ENCODE results near the gene ARRDC2.
A peak's percentile ranks its signal among the peaks of the same experiment; 100 is the strongest.

ARRDC2 gene

DNA sequence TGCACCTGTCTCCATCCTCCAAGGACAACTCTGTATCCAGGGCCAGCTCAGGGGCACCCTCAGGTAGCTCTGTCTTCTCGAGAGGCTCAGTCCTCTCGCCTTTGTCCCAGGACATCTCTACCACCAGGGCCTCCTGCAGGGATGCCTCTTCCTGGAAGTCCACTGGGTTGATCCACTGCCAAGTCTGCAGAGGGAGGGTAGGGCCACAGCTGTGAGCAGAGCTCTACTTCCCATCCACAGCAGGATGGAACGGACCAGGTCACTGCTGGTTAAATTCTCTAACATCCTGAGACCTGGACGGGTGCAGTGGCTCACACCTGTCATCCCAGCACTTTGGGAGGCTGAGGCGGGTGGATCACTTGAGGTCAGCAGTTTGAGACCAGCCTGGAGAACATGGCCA, 51.9 kb downstream of the ARRDC2 start:
- ChIA-PET CTCF (interaction anchor here (1.1 to 2.1 kb wide), 4 partner anchors 49 to 57 kb away, joined by 3 to 9 read pairs (median 4); no protein-coding TSS in a partner anchor), POLR2A (interaction anchor here (1.2 to 1.5 kb wide), 2 partner anchors 37 to 222 kb away, joined by 4 to 7 read pairs; no protein-coding TSS in a partner anchor)
- TF ChIP-seq ARNT (IDR thresholded peaks at IDR 0.05) (no peak), FOXA1 (IDR thresholded peaks at IDR 0.05) (no peak), LEF1 (IDR thresholded peaks at IDR 0.05; ENCODE audit: borderline replicate concordance) (no peak), SUZ12 (IDR thresholded peaks at IDR 0.05) (no peak), FOXK2 (IDR thresholded peaks at IDR 0.05) (no peak), BHLHE40 (IDR thresholded peaks at IDR 0.05; ENCODE audit: borderline replicate concordance) (no peak), NFRKB (IDR thresholded peaks at IDR 0.05) (no peak), HDGF (IDR thresholded peaks at IDR 0.05; ENCODE audit: borderline replicate concordance) (no peak), TARDBP (IDR thresholded peaks at IDR 0.05) (no peak), SP1 (IDR thresholded peaks at IDR 0.05) (no peak), ELF4 (IDR thresholded peaks at IDR 0.05) (no peak), CTBP1 (IDR thresholded peaks at IDR 0.05; ENCODE audit: borderline replicate concordance) (no peak), ZNF384 (IDR thresholded peaks at IDR 0.05) (no peak), FOXM1 (IDR thresholded peaks at IDR 0.05; ENCODE audit: borderline replicate concordance) (no peak), L3MBTL2 (conservative IDR thresholded peaks at IDR 0.05) (no peak)
- TF ChIP-seq, protein P1, sequence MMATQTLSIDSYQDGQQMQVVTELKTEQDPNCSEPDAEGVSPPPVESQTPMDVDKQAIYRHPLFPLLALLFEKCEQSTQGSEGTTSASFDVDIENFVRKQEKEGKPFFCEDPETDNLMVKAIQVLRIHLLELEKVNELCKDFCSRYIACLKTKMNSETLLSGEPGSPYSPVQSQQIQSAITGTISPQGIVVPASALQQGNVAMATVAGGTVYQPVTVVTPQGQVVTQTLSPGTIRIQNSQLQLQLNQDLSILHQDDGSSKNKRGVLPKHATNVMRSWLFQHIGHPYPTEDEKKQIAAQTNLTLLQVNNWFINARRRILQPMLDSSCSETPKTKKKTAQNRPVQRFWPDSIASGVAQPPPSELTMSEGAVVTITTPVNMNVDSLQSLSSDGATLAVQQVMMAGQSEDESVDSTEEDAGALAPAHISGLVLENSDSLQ (IDR thresholded peaks at IDR 0.05), result no peak
- no peak for DNase-seq (ENCODE audit: extremely low spot score)

DNA sequence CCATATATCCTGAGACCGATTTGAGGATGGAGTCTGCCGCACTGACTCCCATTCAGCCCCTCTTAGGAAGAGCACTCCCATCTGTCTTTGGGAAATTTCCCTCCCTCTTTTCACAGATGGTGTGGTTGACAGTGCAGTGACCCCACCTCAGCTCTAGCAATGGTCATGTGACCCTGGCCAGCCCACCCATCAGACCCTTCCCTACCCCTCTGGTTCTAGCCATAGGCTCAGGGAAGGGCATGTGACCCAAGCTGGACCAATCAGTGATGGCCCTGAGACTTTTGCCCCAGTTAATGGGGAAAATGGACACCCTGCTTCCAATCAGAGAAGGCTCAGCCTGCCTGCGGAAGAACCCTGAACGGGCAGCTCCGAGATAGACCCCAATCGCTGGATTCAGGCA, 52.5 kb downstream of the ARRDC2 start:
- TF ChIP-seq SP1 (IDR thresholded peaks at IDR 0.05), result no peak
- TF ChIP-seq FOXK2 (IDR thresholded peaks at IDR 0.05), result no peak
- TF ChIP-seq ZNF384 (IDR thresholded peaks at IDR 0.05), result no peak
- TF ChIP-seq FOXM1 (IDR thresholded peaks at IDR 0.05; ENCODE audit: borderline replicate concordance), result no peak
- TF ChIP-seq FOXA1 (IDR thresholded peaks at IDR 0.05), result no peak
- no peak for TF ChIP-seq SUZ12 (IDR thresholded peaks at IDR 0.05)
- ChIA-PET CTCF (interaction anchor here (0.5 to 2.1 kb wide), 2 partner anchors 58 to 84 kb away, joined by 4 to 9 read pairs; no protein-coding TSS in a partner anchor), POLR2A (no interaction called here)
- no peak for DNase-seq (ENCODE audit: extremely low spot score)

DNA sequence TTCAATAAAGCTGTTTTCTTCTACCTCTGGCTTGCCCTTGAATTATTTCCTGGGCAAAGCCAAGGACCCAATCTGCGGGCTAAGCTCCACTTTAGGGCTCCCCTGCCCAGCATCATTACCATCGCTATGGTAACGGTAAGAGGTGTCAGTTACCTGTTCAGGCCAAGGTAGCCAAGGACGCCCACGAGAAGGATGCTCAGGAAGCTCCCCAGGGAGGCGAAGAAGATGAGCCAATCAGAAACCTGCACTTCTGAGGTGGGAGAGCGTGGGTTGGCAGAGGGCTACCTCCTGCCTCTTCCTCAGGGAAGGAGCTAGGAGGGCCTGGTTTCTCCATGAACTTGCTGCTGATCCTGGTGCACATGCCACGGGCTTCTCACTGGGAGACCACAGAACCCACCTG, 54.1 kb downstream of the ARRDC2 start:
- ChIA-PET CTCF (interaction anchor here (1.0 kb wide), 1 partner anchor 106 kb away, joined by 3 read pairs; no protein-coding TSS in a partner anchor), POLR2A (no interaction called here)
- no peak for TF ChIP-seq ARNT (IDR thresholded peaks at IDR 0.05)
- no peak for TF ChIP-seq LEF1 (IDR thresholded peaks at IDR 0.05; ENCODE audit: borderline replicate concordance)
- TF ChIP-seq, protein P1 (IDR thresholded peaks at IDR 0.05), result no peak
- no peak for TF ChIP-seq FOXM1 (IDR thresholded peaks at IDR 0.05; ENCODE audit: borderline replicate concordance)
- no peak for TF ChIP-seq L3MBTL2 (conservative IDR thresholded peaks at IDR 0.05)
- no peak for TF ChIP-seq NFRKB (IDR thresholded peaks at IDR 0.05)
- no peak for TF ChIP-seq FOXA1 (IDR thresholded peaks at IDR 0.05)
- no peak for TF ChIP-seq BHLHE40 (IDR thresholded peaks at IDR 0.05; ENCODE audit: borderline replicate concordance)
- TF ChIP-seq SUZ12 (IDR thresholded peaks at IDR 0.05), result no peak
- no peak for TF ChIP-seq ZNF384 (IDR thresholded peaks at IDR 0.05)
- no peak for TF ChIP-seq SP1 (IDR thresholded peaks at IDR 0.05)
- no peak for TF ChIP-seq FOXK2 (IDR thresholded peaks at IDR 0.05)
- TF ChIP-seq HDGF (IDR thresholded peaks at IDR 0.05; ENCODE audit: borderline replicate concordance), result no peak
- TF ChIP-seq TARDBP (IDR thresholded peaks at IDR 0.05), result no peak
- no peak for TF ChIP-seq ELF4 (IDR thresholded peaks at IDR 0.05)
- TF ChIP-seq CTBP1 (IDR thresholded peaks at IDR 0.05; ENCODE audit: borderline replicate concordance), result no peak
- no peak for DNase-seq (ENCODE audit: extremely low spot score)

DNA sequence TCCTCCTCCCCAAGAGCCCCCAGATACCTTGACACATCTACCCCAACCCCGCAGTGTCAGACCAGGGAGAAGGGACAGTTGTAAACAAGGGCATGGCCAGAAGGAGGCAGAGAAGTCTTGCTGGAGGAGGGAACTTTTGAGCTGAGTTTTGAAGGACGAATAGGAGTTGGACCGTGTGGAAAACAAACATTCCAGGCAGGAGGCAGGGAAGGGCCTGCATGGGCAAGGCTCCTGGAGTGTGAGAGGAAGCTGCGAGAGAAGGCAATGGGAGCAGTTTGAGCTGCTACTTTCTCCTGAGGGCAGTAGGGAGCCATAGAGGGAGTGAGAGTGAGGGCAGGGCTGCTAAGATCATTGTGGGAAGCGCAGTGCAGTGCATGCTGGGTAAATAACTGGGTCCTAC, 55.5 kb downstream of the ARRDC2 start:
- DNase-seq (ENCODE audit: extremely low spot score), result peak; percentile 58
- POLR2A ChIA-PET, result interaction anchor here (1.1 to 1.2 kb wide), 2 partner anchors 131 to 218 kb away, joined by 3 read pairs; partner anchors contain the start of gene JUND
- CTCF ChIA-PET, result interaction anchor here (0.6 to 2.2 kb wide), 10 partner anchors 19 to 389 kb away, joined by 3 to 14 read pairs (median 3); no protein-coding TSS in a partner anchor
- TF ChIP-seq ARNT (IDR thresholded peaks at IDR 0.05), result no peak
- no peak for TF ChIP-seq NFRKB (IDR thresholded peaks at IDR 0.05)

All from HEK293T (cell line).